Loucy (cell line): ENCODE data around the gene PRKCQ.

Source experiments
- EZH2phosphoT487 ChIP-seq: fragments of 200-600 bp; IDR thresholded peaks from 2 replicates; pipeline ENCODE4 v1.6.1; 2018; ENCODE audit warnings: antibody characterized with exemption, mild to moderate bottlenecking, moderate library complexity, borderline replicate concordance
- TF ChIP-seq, protein P1 (sequence below): fragments of 200-600 bp; sonication (generic); conservative IDR thresholded peaks from 2 replicates; pipeline ENCODE4 v1.5.1; 2014; ENCODE audit warnings: mild to moderate bottlenecking, antibody characterized with exemption, low read length

DNA sequence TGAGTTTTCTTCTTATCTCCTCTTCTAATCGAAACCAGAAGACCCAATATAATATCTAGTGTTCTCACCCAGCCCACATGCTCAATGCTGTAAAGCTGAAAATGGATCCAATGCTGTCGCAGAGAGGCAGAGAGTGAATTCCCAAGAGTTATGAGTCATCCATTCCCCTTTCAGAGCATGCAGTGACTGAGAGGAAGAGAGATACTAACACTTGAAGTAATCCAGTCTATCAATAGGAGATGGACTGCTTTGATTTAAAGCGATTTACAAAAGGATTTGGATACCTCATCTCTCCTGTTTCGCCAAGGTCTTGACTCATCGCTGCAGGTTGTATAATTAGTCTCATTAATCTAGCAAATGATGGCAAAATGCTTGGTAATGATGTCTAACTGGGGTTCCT, 41.5 kb upstream of the PRKCQ start:
- TF ChIP-seq, protein P1, sequence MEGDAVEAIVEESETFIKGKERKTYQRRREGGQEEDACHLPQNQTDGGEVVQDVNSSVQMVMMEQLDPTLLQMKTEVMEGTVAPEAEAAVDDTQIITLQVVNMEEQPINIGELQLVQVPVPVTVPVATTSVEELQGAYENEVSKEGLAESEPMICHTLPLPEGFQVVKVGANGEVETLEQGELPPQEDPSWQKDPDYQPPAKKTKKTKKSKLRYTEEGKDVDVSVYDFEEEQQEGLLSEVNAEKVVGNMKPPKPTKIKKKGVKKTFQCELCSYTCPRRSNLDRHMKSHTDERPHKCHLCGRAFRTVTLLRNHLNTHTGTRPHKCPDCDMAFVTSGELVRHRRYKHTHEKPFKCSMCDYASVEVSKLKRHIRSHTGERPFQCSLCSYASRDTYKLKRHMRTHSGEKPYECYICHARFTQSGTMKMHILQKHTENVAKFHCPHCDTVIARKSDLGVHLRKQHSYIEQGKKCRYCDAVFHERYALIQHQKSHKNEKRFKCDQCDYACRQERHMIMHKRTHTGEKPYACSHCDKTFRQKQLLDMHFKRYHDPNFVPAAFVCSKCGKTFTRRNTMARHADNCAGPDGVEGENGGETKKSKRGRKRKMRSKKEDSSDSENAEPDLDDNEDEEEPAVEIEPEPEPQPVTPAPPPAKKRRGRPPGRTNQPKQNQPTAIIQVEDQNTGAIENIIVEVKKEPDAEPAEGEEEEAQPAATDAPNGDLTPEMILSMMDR = no peak
- no peak for TF ChIP-seq EZH2phosphoT487
